Loucy (cell line): ENCODE data around the gene ZNF750.

ENCODE experiments used
- H2AFZ ChIP-seq: fragments of 200-600 bp; sonication (generic); 2 replicates; pipeline ENCODE4 v1.6.0; 2016; ENCODE audit warnings: antibody characterized with exemption, mild to moderate bottlenecking, low read length, moderate library complexity
- H3F3A ChIP-seq: fragments of 200-600 bp; 2 replicates; pipeline ENCODE4 v1.6.0; 2016; ENCODE audit warnings: antibody characterized with exemption, low read depth, mild to moderate bottlenecking
- H3K27me3 ChIP-seq: fragments of 200-600 bp; sonication (generic); 2 replicates; pipeline ENCODE4 v1.6.1; 2014; ENCODE audit warnings: low read length, mild to moderate bottlenecking; ENCODE audit not compliant: insufficient read depth, poor library complexity, severe bottlenecking
- H3K36me3 ChIP-seq: fragments of 200-600 bp; sonication (generic); 2 replicates; pipeline ENCODE4 v1.6.1; 2016; ENCODE audit warnings: low read length; ENCODE audit not compliant: insufficient read depth
- H3K4me1 ChIP-seq: fragments of 200-600 bp; sonication (generic); 2 replicates; pipeline ENCODE4 v1.5.1; 2014; ENCODE audit warnings: low read length, mild to moderate bottlenecking; ENCODE audit not compliant: insufficient read depth, poor library complexity, severe bottlenecking
- H3K4me2 ChIP-seq: fragments of 200-600 bp; sonication (generic); 2 replicates; pipeline ENCODE4 v1.6.0; 2014; ENCODE audit warnings: antibody characterized with exemption, low read length, low read depth, mild to moderate bottlenecking; ENCODE audit not compliant: poor library complexity, severe bottlenecking
- H3K4me3 ChIP-seq: fragments of 200-600 bp; sonication (generic); 2 replicates; pipeline ENCODE4 v1.5.1; 2014; ENCODE audit warnings: low read length, mild to moderate bottlenecking, mixed read lengths; ENCODE audit not compliant: poor library complexity, severe bottlenecking
- H3K79me2 ChIP-seq: fragments of 200-600 bp; sonication (generic); 2 replicates; pipeline ENCODE4 v1.6.1; 2014; ENCODE audit warnings: low read length; ENCODE audit not compliant: insufficient read depth
- H3K9ac ChIP-seq: fragments of 200-600 bp; sonication (generic); 2 replicates; pipeline ENCODE4 v1.6.0; 2014; ENCODE audit warnings: mild to moderate bottlenecking, low read depth, low read length, moderate library complexity; ENCODE audit not compliant: poor library complexity, severe bottlenecking
- H3K9me2 ChIP-seq: fragments of 200-600 bp; sonication (generic); replicated peaks from 2 replicates; pipeline ENCODE4 v1.6.1; 2016; ENCODE audit warnings: low read depth, low read length, mixed read lengths
- H3K9me3 ChIP-seq: fragments of 200-600 bp; sonication (generic); 2 replicates; pipeline ENCODE4 v1.6.1; 2014; ENCODE audit warnings: mild to moderate bottlenecking, antibody characterized with exemption, low read length, low read depth; ENCODE audit not compliant: insufficient read depth
- H4K20me1 ChIP-seq: fragments of 200-600 bp; sonication (generic); 2 replicates; pipeline ENCODE4 v1.6.0; 2014; ENCODE audit warnings: antibody characterized with exemption, low read length, mild to moderate bottlenecking; ENCODE audit not compliant: insufficient read depth, poor library complexity, severe bottlenecking
- CTCF ChIP-seq: fragments of 200-600 bp; sonication (generic); conservative IDR thresholded peaks from 2 replicates; pipeline ENCODE4 v1.5.1; 2014; ENCODE audit warnings: mild to moderate bottlenecking, antibody characterized with exemption, low read length
- EZH2phosphoT487 ChIP-seq: fragments of 200-600 bp; IDR thresholded peaks from 2 replicates; pipeline ENCODE4 v1.6.1; 2018; ENCODE audit warnings: antibody characterized with exemption, mild to moderate bottlenecking, moderate library complexity, borderline replicate concordance

ZNF750 gene

GRCh38 chr17:82813299-82814051, 26.3 kb downstream of the ZNF750 start:
- H3K9me3 ChIP-seq: no peaks in the 10 kb centered on the region
- no peak overlapping the region for H3K4me2 ChIP-seq
- no peaks in the 10 kb centered on the region for H3K27me3 ChIP-seq
- H2AFZ ChIP-seq: no peak overlapping the region
- no peaks in the 10 kb centered on the region for H3K9me2 ChIP-seq
- no peak overlapping the region for H3K4me3 ChIP-seq
- H3F3A ChIP-seq: no peaks in the 10 kb centered on the region
- H3K79me2 ChIP-seq: no peaks in the 10 kb centered on the region
- H4K20me1 ChIP-seq: no peaks in the 10 kb centered on the region
- peaks cover 78% of the 10 kb centered on the region; the same call in 1 of the 2 replicates for H3K36me3 ChIP-seq
- TF ChIP-seq EZH2phosphoT487: no peak
- TF ChIP-seq CTCF: no peak
- H3K9ac ChIP-seq: no peak overlapping the region
- peaks cover 14% of the 10 kb centered on the region for H3K4me1 ChIP-seq

DNA sequence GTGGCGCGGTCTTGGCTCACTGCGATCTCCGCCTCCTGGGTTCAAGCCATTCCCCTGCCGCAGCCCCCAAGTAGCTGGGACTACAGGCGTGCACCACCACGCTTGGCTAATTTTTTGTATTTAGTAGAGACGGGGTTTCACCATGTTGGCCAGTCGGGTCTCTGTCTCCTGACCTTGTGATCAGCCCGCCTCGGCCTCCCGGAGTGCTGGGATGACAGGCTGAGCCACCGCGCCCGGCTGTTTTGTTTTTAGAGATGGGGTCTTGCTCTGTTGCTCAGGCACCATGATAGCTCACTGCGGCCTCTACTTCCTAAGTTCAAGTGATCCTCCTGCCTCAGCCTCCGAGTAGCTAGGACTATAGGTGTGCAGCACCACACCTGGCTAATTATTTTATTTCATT, 27.2 kb downstream of the ZNF750 start:
- Histone ChIP-seq H3K79me2 (no peaks in the 10 kb centered on the region), H3K4me2 (no peak overlapping the region), H3K9me3 (no peaks in the 10 kb centered on the region), H3K36me3 (peaks cover 75% of the 10 kb centered on the region; the same call in 1 of the 2 replicates), H3K9me2 (no peaks in the 10 kb centered on the region), H3K27me3 (no peaks in the 10 kb centered on the region), H2AFZ (no peak overlapping the region), H3K9ac (no peak overlapping the region), H4K20me1 (no peaks in the 10 kb centered on the region), H3K4me1 (peaks cover 14% of the 10 kb centered on the region), H3F3A (no peaks in the 10 kb centered on the region), H3K4me3 (no peak overlapping the region)
- TF ChIP-seq EZH2phosphoT487: no peak
- TF ChIP-seq CTCF: no peak

- Histone ChIP-seq H3F3A (no peaks in the 10 kb centered on the region), H3K4me3 (no peak overlapping the region), H3K9me2 (no peaks in the 10 kb centered on the region), H3K9me3 (no peaks in the 10 kb centered on the region), H3K27me3 (no peaks in the 10 kb centered on the region), H3K36me3 (peaks cover 75% of the 10 kb centered on the region; the same call in 1 of the 2 replicates), H3K4me1 (peaks cover 14% of the 10 kb centered on the region), H3K79me2 (no peaks in the 10 kb centered on the region), H3K9ac (no peak overlapping the region), H3K4me2 (no peak overlapping the region), H4K20me1 (no peaks in the 10 kb centered on the region), H2AFZ (no peak overlapping the region)
- TF ChIP-seq CTCF: no peak
- no peak for TF ChIP-seq EZH2phosphoT487
Observed at GRCh38 chr17:82812058-82812457, 27.8 kb downstream of the ZNF750 start.
